HepG2 (cell line): ENCODE data around the gene BET1. TPM values are rescaled to one million over a fixed set of nuclear protein-coding genes. Genes with fewer than 3 reads are reported as not detected.

Source experiments
- polyA plus RNA-seq, 8 experiments: library from polyadenylated mRNA; depleted of rRNA in 3 of 8; stranded (reverse) in 7 of 8; unstranded in 1 of 8; fragments of >200 nt; fragmentation: Illumina TruSeq in 4 of 8; extraction: Trizol in 4 of 8; gene quantifications; 2 replicates each; pipeline versions ENCODE4 v1.2.1 to v1.2.3, GENCODE V29; 2011 to 2016; ENCODE audit warnings: low read depth in 4 of 8, missing spikeins in 1 of 8, mixed read lengths in 1 of 8; ENCODE audit not compliant: insufficient read depth in 1 of 8
- total RNA-seq, 5 experiments: library from RNA; depleted of rRNA; stranded (reverse); fragments of >200 nt; fragmentation: Illumina TruSeq; extraction: Trizol; gene quantifications; 2 replicates each; pipeline ENCODE4 v1.2.3, GENCODE V29; 2016; ENCODE audit warnings: low read depth in 1 of 5

BET1 gene
- total and polyA plus RNA-seq, 2 of the 13 experiments (the other 11 are each of a cell fraction or from before 2014, with no cell fraction given) = 23.8 to 33.7 TPM

Other genes with a start within 250 kb of the BET1 start
- 0.22 and 0.24 TPM in 2 replicates for gene TFPI2, start 113.6 kb downstream of the BET1 start, total RNA-seq (2016; rRNA removed; fragmentation: Illumina TruSeq; extraction: Trizol)
- gene TFPI2, start 113.6 kb downstream of the BET1 start, polyA plus RNA-seq (2011; rRNA removed) = 0.10 and 0.16 TPM in 2 replicates
- not detected in 2 replicates for gene GNGT1, start 97.8 kb downstream of the BET1 start, total RNA-seq (2016; rRNA removed; fragmentation: Illumina TruSeq; extraction: Trizol)
- not detected in 2 replicates for gene GNGT1, start 97.8 kb downstream of the BET1 start, polyA plus RNA-seq (2011; rRNA removed)
- not detected in 2 replicates for gene GNG11, start 82.6 kb downstream of the BET1 start, total RNA-seq (2016; rRNA removed; fragmentation: Illumina TruSeq; extraction: Trizol)
- gene GNG11, start 82.6 kb downstream of the BET1 start, polyA plus RNA-seq (2011; rRNA removed) = not detected in 2 replicates